Midbrain (tissue), 1 donor: ENCODE measurements around the gene ENPEP.
A peak's percentile ranks its signal among the peaks of the same experiment; 100 is the strongest.
"Not testable (repeated sequence)": the region's sequence is repeated elsewhere in the genome, so short reads cannot be mapped to it uniquely, and the experiment has no call there.

Experiments
- DNase-seq: peaks from one replicate; lab custom pipeline; 2025; lab: John Stamatoyannopoulos, UW

ENPEP gene

GRCh38 chr4:110485452-110485851 lies 9.5 kb downstream of the ENPEP start:
- DNase-seq, result no peak

- no peak for DNase-seq
Measured at GRCh38 chr4:110486256-110486655, 10.3 kb downstream of the ENPEP start.

GRCh38 chr4:110486850-110487249 lies 10.9 kb downstream of the ENPEP start:
- DNase-seq, result not testable (repeated sequence)

GRCh38 chr4:110487873-110488272 lies 11.9 kb downstream of the ENPEP start:
- DNase-seq, result no peak

DNA sequence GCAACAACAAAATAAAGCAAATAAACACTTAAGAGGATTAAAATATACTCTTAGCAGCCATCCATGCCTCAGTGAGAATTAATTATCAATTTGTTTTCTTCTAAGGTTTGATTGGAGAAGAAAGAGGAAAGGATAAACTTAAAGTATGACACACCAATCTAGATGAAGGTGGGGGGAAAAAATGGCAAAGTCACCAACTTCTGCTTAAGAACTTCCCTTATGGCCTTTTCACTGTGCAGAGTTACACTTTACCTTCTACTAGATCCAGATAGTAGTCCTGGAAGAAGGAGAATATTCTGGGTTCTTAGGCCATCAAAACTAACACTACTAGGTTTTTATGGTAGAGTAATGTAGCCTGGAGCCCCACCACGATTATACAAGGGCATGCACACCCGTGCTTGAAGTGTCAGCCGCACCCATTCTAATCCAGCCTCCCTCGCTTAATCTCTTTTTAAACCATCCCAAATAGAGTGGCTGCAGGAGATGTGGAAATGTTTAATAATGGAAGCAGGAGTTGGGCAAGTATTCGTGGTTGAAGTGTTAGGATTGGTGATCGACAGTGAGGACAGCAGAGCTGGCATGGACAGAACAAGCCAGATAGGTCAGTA lies 14.1 kb downstream of the ENPEP start:
- no peak for DNase-seq

DNA sequence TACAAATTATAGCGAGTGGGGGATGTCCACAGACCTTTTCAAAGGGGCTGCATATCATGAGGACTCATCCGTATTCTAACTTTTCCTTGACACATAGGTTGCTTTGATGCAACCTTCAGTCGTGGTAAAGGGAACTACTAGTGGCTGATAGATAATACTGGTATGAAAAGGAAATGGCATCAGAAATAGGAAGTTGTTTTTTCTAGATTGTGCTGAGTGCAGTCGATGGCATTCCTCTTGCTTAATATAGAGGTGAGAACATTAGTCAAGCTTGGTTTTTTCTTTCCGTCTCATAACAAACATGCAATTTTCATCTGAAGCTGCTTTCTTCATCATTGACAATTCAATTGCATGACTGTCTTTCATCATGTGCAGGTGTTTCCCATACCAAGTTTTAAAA lies 16.6 kb downstream of the ENPEP start:
- no peak for DNase-seq

- no peak for DNase-seq
Measured at GRCh38 chr4:110493520-110493919, 17.6 kb downstream of the ENPEP start.

GRCh38 chr4:110498420-110498819 lies 22.5 kb downstream of the ENPEP start:
- no peak for DNase-seq

GRCh38 chr4:110499126-110499525 lies 23.2 kb downstream of the ENPEP start:
- no peak for DNase-seq

DNA sequence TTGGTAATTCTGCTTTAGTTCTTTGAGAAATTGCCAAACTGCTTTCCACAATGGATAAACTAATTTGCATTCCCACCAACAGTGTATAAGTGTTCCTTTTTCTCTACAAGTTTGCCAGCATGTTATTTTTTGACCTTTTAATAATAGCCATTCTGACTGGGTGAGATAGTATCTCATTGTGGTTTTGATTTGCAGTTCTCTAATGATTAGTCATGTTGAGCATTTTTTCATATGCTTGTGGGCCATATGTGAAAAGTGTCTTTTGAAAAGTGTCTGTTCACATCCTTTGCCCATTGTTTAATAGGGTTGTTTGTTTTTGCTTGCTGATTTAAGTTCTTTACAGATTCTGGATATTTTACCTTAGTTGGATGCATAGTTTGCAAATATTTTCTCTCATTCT lies 25.9 kb downstream of the ENPEP start:
- DNase-seq, result no peak

DNA sequence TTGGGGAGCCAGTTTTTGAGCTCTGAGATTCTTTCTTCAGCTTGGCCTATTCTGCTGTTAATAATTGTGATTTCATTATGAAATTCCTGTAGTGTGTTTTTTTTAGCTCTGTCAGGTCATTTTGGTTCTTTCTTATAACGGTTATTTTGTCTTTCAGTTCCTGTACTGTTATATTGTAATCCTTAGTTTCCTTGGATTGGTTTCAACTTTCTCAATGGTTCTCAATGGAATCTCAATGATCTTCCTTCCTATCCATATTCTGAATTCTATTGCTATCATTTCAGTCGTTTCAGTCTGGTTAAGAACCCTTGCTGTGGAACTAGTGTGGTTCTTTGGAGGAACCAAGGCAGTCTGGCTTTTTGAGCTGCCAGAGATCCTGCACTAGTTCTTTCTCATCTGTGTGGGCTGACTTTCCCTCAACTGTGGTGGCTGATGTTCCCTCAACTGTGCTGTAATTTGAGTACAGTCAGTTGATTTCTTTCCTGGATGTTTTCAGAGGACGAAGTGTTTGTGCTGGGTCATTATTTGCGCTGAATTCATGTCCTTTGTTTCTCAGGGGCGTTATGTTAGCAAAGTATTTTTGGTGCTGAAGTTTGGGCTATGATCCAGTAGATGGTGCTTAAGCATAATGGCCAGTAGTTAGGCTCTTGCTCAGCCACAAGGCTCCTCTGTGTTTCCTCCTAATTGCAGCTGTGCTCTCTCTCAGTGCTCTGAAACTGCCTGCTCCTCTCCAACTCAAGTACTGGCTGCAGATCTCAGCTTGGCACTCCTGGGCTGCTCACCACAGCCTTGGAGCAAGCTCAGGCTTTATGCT lies 27.5 kb downstream of the ENPEP start:
- no peak for DNase-seq

GRCh38 chr4:110504084-110504435 lies 28.1 kb downstream of the ENPEP start:
- DNase-seq, result no peak

DNA sequence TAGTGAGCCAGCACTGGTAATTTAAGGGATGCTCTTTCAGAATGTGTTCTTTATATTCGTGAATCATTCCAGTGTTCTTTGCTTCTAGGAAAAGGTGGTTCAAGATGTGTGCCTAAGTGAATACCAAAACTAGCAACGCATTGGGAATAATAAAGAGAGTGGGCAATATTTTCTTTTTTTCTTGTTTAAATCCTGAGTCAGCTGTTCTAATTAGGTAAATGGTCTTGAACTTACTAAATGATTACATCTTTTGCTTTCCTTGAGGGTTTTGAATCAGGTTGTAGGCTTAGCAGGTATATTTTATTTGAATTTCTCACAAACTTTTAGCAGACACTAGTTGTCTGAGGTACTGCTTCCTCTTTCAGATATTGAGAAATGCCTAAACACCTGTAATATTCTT lies 29.5 kb downstream of the ENPEP start:
- no peak for DNase-seq

DNA sequence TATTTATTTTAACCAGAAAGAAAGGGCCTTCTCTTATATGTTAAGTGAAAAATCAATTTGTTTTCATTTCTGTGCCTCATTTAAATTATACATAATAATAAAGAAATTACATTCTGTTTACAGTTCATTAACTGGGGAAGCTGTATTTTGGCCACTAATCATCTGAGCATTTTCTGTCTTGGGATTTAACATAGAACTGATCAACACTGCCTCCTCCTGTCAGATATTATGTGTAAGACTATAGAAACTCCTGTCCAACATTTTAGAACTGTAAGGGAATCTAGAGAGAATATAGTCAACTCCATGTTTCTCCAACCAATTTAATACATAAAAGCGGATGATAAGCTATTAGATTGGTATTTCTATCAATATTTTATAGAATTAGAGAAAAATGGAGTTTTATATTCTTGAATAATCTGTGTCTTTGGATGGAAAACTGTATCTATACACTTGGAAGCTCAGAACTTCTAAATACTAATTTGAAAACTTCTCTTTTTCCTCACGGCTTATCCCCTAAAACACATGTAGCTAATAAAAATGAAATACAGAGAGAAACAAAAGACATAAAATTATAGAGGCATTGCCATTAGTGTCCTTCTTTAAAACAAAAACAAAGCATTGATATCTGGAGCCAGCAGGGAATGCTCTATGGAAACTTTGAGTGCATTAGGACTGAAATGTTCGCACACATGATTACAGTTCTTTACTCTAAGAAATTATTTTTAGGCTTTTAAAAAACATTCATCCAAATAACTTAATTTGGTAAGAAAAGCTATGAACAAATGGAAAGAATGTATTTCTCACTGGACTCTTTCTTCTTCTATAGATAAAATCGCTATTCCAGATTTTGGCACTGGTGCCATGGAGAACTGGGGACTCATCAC lies 33.1 kb downstream of the ENPEP start:
- DNase-seq, result peak; percentile 33

DNA sequence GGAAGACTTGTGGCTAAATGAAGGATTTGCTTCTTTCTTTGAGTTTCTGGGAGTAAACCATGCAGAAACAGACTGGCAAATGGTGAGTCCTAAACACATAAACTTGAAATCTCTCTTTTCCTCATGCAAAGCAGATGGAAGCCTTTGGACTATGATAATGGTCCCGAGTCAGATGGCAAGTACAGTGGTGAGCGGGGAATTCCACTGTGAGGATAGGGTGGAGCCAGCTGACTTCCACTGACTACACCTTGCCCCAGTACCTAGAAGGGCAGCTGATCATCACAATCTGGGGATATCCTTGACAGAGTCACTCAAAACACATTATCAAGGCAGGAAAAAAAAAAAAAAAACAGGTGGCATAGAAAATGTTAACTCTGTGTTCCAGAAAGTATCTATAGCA lies 34.3 kb downstream of the ENPEP start:
- DNase-seq, result no peak

DNA sequence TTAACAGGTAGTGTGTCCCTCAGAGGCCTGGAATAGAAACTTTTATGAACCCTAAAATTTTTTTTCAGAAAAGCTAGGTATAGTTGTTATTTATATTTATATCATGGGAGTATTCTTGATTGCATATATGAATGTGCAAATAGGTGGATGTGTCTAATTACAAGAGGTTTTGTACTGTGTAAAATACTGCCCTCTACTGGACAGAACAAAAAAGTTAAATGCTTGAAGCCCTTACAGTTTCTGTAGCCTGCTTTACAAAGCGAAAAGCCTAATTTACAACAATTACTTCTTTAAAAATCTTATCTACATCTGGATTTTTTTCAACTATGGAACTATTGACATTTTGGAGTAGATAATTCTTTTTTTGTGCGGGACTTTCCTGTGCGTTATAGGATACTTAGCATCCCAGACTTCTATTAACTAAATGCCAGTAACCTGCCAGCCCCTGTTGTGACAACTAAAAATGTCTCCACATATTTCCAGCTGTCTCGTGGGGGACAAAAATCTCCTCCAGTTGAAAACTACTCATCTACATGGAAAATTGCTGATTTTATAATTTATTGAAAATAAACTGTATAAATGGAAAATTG lies 35.1 kb downstream of the ENPEP start:
- DNase-seq, result peak; percentile 71

- DNase-seq, result no peak
Measured at GRCh38 chr4:110512901-110513300, 36.9 kb downstream of the ENPEP start.

DNA sequence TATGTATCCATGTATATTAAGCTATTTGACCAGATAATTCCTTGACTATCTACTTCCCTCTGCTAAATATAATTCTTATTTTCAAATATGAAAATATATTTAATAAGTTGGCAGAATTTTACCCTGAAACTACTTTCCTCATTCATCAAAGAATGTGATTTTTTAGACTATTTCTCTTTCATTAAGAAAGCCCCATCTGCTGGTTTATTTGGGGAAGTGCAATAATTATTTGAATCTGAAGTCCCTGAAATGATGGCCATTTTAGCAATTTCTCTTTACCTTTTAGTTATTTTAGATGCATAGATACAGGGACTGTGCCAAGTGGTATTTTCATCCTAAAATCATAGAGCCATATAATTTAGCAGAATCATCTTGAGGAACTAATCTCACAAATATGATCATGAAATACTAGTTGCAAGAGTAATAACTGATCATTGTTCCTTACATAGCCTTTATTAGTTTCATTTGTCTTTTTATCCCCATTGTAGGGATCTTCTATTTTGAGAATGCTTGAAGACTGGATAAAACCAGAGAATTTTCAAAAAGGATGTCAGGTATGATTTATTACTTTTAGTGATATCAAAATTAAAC lies 39.0 kb downstream of the ENPEP start:
- peak; percentile 50 for DNase-seq

DNA sequence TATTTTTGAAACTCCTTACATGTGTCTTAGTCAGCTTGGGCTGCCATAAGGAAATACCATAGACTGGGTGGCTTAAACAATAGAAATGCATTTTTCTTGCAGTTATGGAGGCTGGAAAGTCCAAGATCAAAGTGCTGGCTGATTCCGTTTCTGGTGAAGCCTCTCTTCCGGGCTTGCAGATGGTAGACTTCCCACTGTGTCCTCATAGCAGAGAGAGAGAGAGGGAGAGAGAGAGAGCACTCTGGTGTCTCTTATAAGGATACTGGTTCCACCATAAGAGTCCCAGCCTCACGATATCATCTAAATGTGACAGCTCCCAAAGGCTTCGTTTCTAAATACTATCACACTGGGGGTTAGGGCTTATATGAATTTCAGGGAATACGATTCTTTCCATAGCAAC lies 39.7 kb downstream of the ENPEP start:
- no peak for DNase-seq

GRCh38 chr4:110516106-110516922 lies 40.4 kb downstream of the ENPEP start:
- peak; percentile 65 for DNase-seq

GRCh38 chr4:110518889-110519490 lies 43.0 kb downstream of the ENPEP start:
- peak; percentile 16 for DNase-seq
